Hepatocyte (in vitro differentiated cells): ENCODE data around the gene BCAS3.

Experiments
- CTCF ChIP-seq: fragments of 200-600 bp; sonication (generic); IDR thresholded peaks from 2 replicates; pipeline ENCODE4 v1.5.1; 2016; ENCODE audit warnings: antibody characterized with exemption, mild to moderate bottlenecking; ENCODE audit not compliant: poor library complexity
- EZH2phosphoT487 ChIP-seq: fragments of 200-600 bp; sonication (generic); IDR thresholded peaks from one replicate; pipeline ENCODE4 v1.6.1; 2018; ENCODE audit warnings: antibody characterized with exemption, mild to moderate bottlenecking, low read depth, moderate library complexity; ENCODE audit not compliant: unreplicated experiment, severe bottlenecking

GRCh38 chr17:61420745-61421398, 743.2 kb downstream of the BCAS3 start:
- TF ChIP-seq EZH2phosphoT487 (no peak), CTCF (no peak)
